ENCODE data around the gene RAP1A. TPM values are rescaled to one million over a fixed set of nuclear protein-coding genes. Genes with fewer than 3 reads are reported as not detected.

Gene RAP1A
- total RNA-seq, 4 donors from 2014 or later = 49.4 to 72.1 (median 57.9) TPM

DNA sequence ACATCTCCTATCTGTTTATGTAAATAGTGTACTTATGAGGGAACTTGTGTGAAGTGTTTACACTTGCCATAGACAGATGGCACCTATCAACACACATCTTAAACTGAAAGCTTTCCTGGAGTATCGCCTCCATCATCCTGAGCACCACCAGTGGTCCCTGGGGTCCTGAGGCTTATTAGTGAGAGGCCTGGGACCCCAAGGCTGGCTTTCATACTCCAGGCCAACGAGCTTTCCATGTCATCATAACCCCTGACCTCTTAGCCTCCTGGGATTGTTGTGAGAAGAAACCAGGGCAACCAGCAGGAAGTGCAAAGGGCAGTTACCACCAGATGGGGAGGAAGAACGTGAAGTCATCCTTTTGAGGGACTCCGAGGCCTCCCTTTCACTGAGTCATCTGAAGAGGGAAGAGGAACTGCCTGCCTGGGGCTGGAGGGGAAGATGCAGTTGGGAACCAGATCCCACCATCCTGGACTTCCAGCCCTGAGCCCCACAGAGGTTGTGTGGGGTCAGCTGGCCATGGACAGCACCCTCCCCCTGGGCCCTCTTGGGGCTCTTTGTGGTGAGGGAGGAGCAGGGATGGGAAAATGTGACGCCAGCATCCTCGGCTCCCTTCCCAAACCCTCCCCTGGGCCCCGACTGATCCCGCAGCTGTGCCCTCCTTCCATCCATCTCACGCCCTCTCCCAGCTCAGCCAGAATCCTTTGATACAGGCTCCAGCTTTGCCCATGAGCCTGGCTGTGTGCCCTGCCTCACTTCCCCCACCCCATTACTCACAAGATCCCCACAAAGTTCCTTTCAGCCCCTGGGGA lies 113.8 kb downstream of the RAP1A start:
- no peak overlapping the region for H3K4me3 ChIP-seq
- H3K27ac ChIP-seq = peak overlapping the region; percentile 60 to 85 (median 68)
- intact Hi-C loops (cut with DNase I; ENCODE audit: low total_unique reads) (no loop called here), in situ Hi-C loops (cut with MboI; ENCODE audit: low sequenced_read_pairs in 4 of 4) (no loop called here)
- TF ChIP-seq POLR2A (IDR thresholded peaks at IDR 0.05) (no peak), CTCF (IDR thresholded peaks at IDR 0.05 in 4 of 5, conservative IDR thresholded peaks at IDR 0.05 in 1 of 5) (no peak)
- ATAC-seq = peak in 1 of 2 donors; percentile 6
- H3K4me1 ChIP-seq = peaks cover 92% of the 10 kb centered on the region in 2 donors
- DNase-seq = peak; percentile 36 to 67
- no peaks in the 10 kb centered on the region for H3K9me3 ChIP-seq
- no peaks in the 10 kb centered on the region for H3K36me3 ChIP-seq
- no peaks in the 10 kb centered on the region for H3K27me3 ChIP-seq

- Histone ChIP-seq H3K27ac (peak overlapping the region; percentile 60 to 85 (median 68)), H3K4me3 (no peak overlapping the region), H3K36me3 (no peaks in the 10 kb centered on the region), H3K27me3 (no peaks in the 10 kb centered on the region), H3K9me3 (no peaks in the 10 kb centered on the region), H3K4me1 (peaks cover 86 to 87% of the 10 kb centered on the region in 2 donors)
- TF ChIP-seq CTCF (IDR thresholded peaks at IDR 0.05 in 4 of 5, conservative IDR thresholded peaks at IDR 0.05 in 1 of 5) = no peak
- ATAC-seq = no peak
- DNase-seq = no peak
- intact Hi-C loops (cut with DNase I; ENCODE audit: low total_unique reads) = no loop called here
- in situ Hi-C loops (cut with MboI; ENCODE audit: low sequenced_read_pairs in 4 of 4) = no loop called here
These were observed 114.4 kb downstream of the RAP1A start for GRCh38 chr1:111733992-111734341.

GRCh38 chr1:111734426-111734825 lies 114.8 kb downstream of the RAP1A start:
- Histone ChIP-seq H3K36me3 (no peaks in the 10 kb centered on the region), H3K9me3 (no peaks in the 10 kb centered on the region), H3K4me1 (peaks cover 81 to 82% of the 10 kb centered on the region in 2 donors), H3K27ac (peak overlapping the region; percentile 60 to 85 (median 68)), H3K27me3 (no peaks in the 10 kb centered on the region), H3K4me3 (no peak overlapping the region)
- ATAC-seq (no peak), DNase-seq (no peak)
- TF ChIP-seq POLR2A (IDR thresholded peaks at IDR 0.05) = no peak
- TF ChIP-seq CTCF (IDR thresholded peaks at IDR 0.05 in 4 of 5, conservative IDR thresholded peaks at IDR 0.05 in 1 of 5) = no peak
- intact Hi-C loops (cut with DNase I; ENCODE audit: low total_unique reads) (no loop called here), in situ Hi-C loops (cut with MboI; ENCODE audit: low sequenced_read_pairs in 4 of 4) (no loop called here)

- ATAC-seq (no peak), DNase-seq (no peak)
- peaks cover 77 to 78% of the 10 kb centered on the region in 2 donors for H3K4me1 ChIP-seq
- H3K36me3 ChIP-seq = no peaks in the 10 kb centered on the region
- no peaks in the 10 kb centered on the region for H3K27me3 ChIP-seq
- no peaks in the 10 kb centered on the region for H3K9me3 ChIP-seq
- intact Hi-C loops (cut with DNase I; ENCODE audit: low total_unique reads) (no loop called here), in situ Hi-C loops (cut with MboI; ENCODE audit: low sequenced_read_pairs in 4 of 4) (no loop called here)
- H3K27ac ChIP-seq = peak overlapping the region in 3 of 4 donors; percentile 70 to 92 (median 85)
- no peak for TF ChIP-seq CTCF (IDR thresholded peaks at IDR 0.05 in 4 of 5, conservative IDR thresholded peaks at IDR 0.05 in 1 of 5)
- TF ChIP-seq POLR2A (IDR thresholded peaks at IDR 0.05) = no peak
- no peak overlapping the region for H3K4me3 ChIP-seq
These were observed 115.3 kb downstream of the RAP1A start for GRCh38 chr1:111734856-111735255.

All from gastrocnemius medialis (tissue), 4 donors.